ENCODE results near the gene HOOK2. TPM values are rescaled to one million over a fixed set of nuclear protein-coding genes. Genes with fewer than 3 reads are reported as not detected.

Gene HOOK2
- total and polyA plus RNA-seq, 9 of the 15 experiments (the other 6 are each of a cell fraction or from before 2014, with no cell fraction given) = 1.3 to 17.2 (median 9.9) TPM

DNA sequence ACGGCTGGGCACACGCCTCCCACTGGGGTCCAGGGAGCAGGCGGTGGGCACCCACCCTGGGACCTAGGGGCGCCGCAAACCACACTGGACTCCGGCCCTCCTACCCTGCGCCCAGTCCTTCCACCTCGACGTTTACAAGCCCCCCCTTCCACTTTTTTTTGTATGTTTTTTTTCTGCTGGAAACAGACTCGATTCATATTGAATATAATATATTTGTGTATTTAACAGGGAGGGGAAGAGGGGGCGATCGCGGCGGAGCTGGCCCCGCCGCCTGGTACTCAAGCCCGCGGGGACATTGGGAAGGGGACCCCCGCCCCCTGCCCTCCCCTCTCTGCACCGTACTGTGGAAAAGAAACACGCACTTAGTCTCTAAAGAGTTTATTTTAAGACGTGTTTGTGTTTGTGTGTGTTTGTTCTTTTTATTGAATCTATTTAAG lies 17.5 kb upstream of the HOOK2 start (continued):
- TF ChIP-seq FOXP1 (CRISPR knock-in tag; IDR thresholded peaks at IDR 0.05) = 0 out of 2 replicates have a peak, but pooled peaks have one; percentile 21
- TF ChIP-seq, protein P1, sequence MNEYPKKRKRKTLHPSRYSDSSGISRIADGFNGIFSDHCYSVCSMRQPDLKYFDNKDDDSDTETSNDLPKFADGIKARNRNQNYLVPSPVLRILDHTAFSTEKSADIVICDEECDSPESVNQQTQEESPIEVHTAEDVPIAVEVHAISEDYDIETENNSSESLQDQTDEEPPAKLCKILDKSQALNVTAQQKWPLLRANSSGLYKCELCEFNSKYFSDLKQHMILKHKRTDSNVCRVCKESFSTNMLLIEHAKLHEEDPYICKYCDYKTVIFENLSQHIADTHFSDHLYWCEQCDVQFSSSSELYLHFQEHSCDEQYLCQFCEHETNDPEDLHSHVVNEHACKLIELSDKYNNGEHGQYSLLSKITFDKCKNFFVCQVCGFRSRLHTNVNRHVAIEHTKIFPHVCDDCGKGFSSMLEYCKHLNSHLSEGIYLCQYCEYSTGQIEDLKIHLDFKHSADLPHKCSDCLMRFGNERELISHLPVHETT (CRISPR knock-in tag; conservative IDR thresholded peaks at IDR 0.05 in 1 of 2, IDR thresholded peaks at IDR 0.05 in 1 of 2) = no peak
- TF ChIP-seq, protein P2, sequence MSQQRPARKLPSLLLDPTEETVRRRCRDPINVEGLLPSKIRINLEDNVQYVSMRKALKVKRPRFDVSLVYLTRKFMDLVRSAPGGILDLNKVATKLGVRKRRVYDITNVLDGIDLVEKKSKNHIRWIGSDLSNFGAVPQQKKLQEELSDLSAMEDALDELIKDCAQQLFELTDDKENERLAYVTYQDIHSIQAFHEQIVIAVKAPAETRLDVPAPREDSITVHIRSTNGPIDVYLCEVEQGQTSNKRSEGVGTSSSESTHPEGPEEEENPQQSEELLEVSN (IDR thresholded peaks at IDR 0.05; ENCODE audit: borderline replicate concordance in 1 of 2, extremely low read depth in 1 of 2, insufficient read depth in 1 of 2, insufficient read length in 1 of 2, low read depth in 1 of 2, low read length in 1 of 2, poor library complexity in 1 of 2, severe bottlenecking in 1 of 2) = no peak
- TF ChIP-seq, protein P3, sequence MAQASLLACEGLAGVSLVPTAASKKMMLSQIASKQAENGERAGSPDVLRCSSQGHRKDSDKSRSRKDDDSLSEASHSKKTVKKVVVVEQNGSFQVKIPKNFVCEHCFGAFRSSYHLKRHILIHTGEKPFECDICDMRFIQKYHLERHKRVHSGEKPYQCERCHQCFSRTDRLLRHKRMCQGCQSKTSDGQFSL (CRISPR knock-in tag; IDR thresholded peaks at IDR 0.05) = peak; percentile 75
- TF ChIP-seq, protein P3 (tag; IDR thresholded peaks at IDR 0.05) = no peak
- no peak for TF ChIP-seq MCM5 (IDR thresholded peaks at IDR 0.05; ENCODE audit: low read depth)
- TF ChIP-seq NFXL1 (CRISPR knock-in tag; IDR thresholded peaks at IDR 0.05) = no peak
- no peak for TF ChIP-seq SMAD3 (CRISPR knock-in tag; conservative IDR thresholded peaks at IDR 0.05)
- TF ChIP-seq, protein P4, sequence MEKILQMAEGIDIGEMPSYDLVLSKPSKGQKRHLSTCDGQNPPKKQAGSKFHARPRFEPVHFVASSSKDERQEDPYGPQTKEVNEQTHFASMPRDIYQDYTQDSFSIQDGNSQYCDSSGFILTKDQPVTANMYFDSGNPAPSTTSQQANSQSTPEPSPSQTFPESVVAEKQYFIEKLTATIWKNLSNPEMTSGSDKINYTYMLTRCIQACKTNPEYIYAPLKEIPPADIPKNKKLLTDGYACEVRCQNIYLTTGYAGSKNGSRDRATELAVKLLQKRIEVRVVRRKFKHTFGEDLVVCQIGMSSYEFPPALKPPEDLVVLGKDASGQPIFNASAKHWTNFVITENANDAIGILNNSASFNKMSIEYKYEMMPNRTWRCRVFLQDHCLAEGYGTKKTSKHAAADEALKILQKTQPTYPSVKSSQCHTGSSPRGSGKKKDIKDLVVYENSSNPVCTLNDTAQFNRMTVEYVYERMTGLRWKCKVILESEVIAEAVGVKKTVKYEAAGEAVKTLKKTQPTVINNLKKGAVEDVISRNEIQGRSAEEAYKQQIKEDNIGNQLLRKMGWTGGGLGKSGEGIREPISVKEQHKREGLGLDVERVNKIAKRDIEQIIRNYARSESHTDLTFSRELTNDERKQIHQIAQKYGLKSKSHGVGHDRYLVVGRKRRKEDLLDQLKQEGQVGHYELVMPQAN (IDR thresholded peaks at IDR 0.05; ENCODE audit: borderline replicate concordance) = no peak
- TF ChIP-seq EZH2 (IDR thresholded peaks at IDR 0.05; ENCODE audit: borderline replicate concordance, low read depth, low read length) = no peak
- TF ChIP-seq ZNF175 (CRISPR knock-in tag; IDR thresholded peaks at IDR 0.05; ENCODE audit: low read depth) = no peak
- TF ChIP-seq ZNF143 (CRISPR knock-in tag; IDR thresholded peaks at IDR 0.05) = no peak
- TF ChIP-seq TRIM24 (IDR thresholded peaks at IDR 0.05) = no peak
- TF ChIP-seq EP300 (IDR thresholded peaks at IDR 0.05; ENCODE audit: low read length) = no peak
- TF ChIP-seq PHF21A (IDR thresholded peaks at IDR 0.05; ENCODE audit: borderline replicate concordance, low read depth) = no peak
- TF ChIP-seq SRF (CRISPR knock-in tag; IDR thresholded peaks at IDR 0.05) = no peak
- TF ChIP-seq, protein P5, sequence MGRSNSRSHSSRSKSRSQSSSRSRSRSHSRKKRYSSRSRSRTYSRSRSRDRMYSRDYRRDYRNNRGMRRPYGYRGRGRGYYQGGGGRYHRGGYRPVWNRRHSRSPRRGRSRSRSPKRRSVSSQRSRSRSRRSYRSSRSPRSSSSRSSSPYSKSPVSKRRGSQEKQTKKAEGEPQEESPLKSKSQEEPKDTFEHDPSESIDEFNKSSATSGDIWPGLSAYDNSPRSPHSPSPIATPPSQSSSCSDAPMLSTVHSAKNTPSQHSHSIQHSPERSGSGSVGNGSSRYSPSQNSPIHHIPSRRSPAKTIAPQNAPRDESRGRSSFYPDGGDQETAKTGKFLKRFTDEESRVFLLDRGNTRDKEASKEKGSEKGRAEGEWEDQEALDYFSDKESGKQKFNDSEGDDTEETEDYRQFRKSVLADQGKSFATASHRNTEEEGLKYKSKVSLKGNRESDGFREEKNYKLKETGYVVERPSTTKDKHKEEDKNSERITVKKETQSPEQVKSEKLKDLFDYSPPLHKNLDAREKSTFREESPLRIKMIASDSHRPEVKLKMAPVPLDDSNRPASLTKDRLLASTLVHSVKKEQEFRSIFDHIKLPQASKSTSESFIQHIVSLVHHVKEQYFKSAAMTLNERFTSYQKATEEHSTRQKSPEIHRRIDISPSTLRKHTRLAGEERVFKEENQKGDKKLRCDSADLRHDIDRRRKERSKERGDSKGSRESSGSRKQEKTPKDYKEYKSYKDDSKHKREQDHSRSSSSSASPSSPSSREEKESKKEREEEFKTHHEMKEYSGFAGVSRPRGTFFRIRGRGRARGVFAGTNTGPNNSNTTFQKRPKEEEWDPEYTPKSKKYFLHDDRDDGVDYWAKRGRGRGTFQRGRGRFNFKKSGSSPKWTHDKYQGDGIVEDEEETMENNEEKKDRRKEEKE (IDR thresholded peaks at IDR 0.05; ENCODE audit: borderline replicate concordance in 1 of 2, control insufficient read depth in 1 of 2, low read depth in 2 of 2, low read length in 1 of 2) = no peak
- peak; percentile 29; the same call in 1 of the 2 replicates for TF ChIP-seq NR2C1 (IDR thresholded peaks at IDR 0.05)
- TF ChIP-seq NR2C1 (tag; IDR thresholded peaks at IDR 0.05) = no peak
- TF ChIP-seq XRCC5 (IDR thresholded peaks at IDR 0.05; ENCODE audit: low read depth, low read length) = no peak
